Fibroblast of skin of abdomen (primary cell): ENCODE data around the gene OTOG. TPM values are rescaled to one million over a fixed set of nuclear protein-coding genes. Genes with fewer than 3 reads are reported as not detected.
A peak's percentile ranks its signal among the peaks of the same experiment; 100 is the strongest.

Experiments used
- DNase-seq: peaks from one replicate; pipeline ENCODE4 v3.0.0-alpha.2; 2013
- polyA plus RNA-seq, 2 experiments: library from polyadenylated mRNA; unstranded; fragments of 120-200 nt; gene quantifications; one replicate each; pipeline ENCODE4 v1.2.1, GENCODE V29; 2013; ENCODE audit not compliant: insufficient read length in 2 of 2

OTOG gene
- polyA plus RNA-seq (2013, experiment 1 of 2; ENCODE audit: insufficient read length) = not detected
- not detected for polyA plus RNA-seq (2013, experiment 2 of 2; ENCODE audit: insufficient read length)

GRCh38 chr11:17547051-17547577 is at the start of gene OTOG:
Gene OTOG (plus strand): TSS chr11:17547259. CDS start chr11:17547373, 114 bp downstream.
- DNase-seq = no peak

DNA sequence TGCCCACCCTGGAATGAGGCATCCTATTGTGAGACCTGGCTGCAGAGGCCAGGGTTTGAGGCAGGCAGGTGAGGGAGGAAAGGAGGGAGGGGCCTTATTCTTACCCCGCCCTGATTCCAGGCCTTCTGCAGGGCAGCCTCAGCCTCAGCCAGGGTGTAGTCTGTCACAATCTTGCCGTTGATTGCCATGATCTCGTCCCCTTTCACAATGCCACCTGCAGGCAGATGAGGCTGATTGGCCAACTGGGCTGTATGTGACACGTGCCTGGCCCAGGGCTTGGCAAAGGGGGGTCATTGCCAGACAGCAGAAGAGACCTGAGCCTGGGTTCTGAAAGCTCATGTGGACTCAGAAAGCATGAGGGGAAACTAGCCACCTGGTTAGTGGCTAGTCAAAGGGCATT is 49.0 kb upstream of the OTOG start:
- DNase-seq = no peak

- no peak for DNase-seq
Observed at GRCh38 chr11:17498475-17498874, 48.6 kb upstream of the OTOG start.

DNA sequence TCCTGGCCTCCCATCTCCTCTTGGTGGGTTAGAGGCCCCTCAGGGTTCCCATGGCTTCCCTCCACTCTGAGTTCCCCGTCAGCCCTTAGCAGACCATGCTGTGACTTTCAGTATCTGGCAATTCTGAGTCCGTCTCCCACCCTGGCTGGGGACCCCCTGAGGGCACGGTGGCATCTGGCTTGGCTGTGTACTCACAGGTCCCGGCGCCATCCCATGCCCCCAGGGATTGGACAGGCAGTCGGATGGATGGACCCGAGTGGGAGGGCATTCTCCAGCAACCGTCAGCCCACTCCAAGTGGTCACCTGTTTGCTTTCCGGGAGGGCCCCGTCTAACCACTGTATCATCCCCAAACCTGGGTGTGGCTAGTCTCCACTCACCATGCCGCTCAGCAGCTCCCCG is 46.4 kb upstream of the OTOG start:
- no peak for DNase-seq

DNA sequence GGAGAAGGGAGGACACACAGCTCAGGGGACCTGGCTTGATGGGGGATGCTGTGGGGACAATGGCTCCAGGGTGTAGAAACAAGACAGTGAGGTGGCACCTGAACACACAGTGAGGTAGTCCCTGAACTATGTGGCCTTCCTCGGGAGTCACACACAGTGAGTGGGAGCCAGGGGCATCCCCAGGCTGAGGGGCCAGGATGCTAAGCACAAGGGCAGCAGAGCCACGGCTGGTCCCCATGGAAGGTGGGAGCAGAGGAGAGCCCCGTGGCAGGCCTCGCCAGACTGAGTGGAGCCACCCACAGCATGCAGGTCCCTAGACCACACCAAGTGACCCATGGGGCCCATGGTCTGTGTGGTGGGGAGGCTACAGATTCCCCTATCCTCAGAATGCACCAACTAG is 44.4 kb upstream of the OTOG start:
- no peak for DNase-seq

GRCh38 chr11:17504330-17505107 is 42.5 kb upstream of the OTOG start:
- peak; percentile 48 for DNase-seq

GRCh38 chr11:17505146-17505545 is 41.9 kb upstream of the OTOG start:
- DNase-seq = no peak

DNA sequence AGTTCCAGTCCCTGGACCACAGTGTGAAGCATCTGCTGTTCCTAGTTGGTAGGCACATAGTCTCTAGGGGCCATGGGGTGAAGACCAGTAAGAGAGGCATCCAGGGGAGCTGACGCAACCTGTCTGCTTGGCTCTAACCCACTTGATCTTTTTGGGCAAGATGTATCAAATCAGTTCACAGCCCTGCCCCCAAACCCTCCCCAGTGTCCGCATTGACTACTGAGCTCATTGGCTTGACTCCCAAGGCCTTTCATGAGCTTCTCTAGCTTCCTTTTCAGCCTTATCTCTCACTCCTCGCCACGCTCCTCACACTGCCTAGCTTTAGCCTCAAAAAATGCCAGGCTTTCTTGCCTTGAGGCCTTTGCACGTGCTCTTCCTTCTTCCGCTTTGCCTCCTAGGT is 40.7 kb upstream of the OTOG start:
- DNase-seq = no peak

DNA sequence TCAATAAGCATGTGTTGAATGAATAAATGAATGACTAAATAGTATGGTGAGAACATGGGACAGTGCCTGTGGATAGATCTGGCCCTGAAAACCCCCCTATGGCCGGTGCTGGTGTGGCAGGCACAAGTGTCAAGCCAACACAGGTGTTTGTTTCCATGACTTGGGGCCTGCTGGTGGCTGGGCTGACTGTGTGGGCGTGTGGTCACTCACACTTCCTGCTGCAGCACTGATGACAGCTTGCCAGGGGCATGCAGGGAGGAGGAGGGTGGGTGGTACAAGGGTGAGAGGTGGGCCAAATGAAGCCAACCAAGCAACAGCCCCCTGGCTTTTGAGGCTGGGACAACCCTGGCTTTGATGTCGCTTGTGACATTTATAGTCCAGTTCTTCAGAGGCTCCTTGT is 40.1 kb upstream of the OTOG start:
- no peak for DNase-seq

- DNase-seq = no peak
Observed at GRCh38 chr11:17507773-17508172, 39.3 kb upstream of the OTOG start.

- no peak for DNase-seq
Observed at GRCh38 chr11:17508306-17508705, 38.8 kb upstream of the OTOG start.

- no peak for DNase-seq
Observed at GRCh38 chr11:17508791-17509190, 38.3 kb upstream of the OTOG start.

GRCh38 chr11:17510507-17511206 is 36.4 kb upstream of the OTOG start:
- DNase-seq = no peak

DNA sequence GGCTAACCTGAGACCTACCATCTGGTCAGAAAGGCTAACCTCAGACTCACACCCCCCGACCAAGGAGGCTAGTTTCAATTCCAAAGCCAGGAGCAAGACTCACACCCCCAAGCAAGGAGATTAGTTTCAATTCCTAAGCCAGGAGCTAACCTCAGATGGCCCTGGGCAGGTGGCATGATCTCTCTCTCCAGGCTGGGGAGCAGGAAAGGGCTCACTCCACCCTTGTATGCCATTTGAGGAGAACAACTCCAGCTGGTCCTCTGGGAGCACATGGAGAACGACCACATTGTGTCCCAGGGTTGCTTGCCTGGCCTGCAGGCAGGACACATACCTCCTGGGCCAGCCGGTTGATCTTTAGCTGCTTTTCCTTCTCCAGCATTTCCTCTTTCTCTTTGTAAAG is 35.5 kb upstream of the OTOG start:
- DNase-seq = no peak

DNA sequence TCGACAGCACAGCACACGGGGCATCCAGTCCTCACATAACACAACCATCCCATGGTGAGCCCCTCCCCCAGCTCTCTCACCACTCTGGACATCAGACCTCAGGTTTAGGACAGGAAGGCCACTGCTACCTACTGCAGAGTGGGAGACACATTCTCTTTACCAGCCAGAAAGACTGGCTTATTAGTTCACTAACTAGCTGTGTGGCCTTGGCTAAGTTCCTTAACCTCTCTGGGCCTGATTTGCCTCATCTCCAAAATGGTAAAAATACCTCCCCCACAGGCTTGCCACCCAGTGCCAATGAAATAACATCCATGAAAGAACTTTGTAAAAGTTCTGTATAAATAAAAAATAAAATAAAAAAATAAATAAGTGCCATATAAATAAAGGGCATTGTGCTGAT is 35.0 kb upstream of the OTOG start:
- no peak for DNase-seq

- DNase-seq = no peak
Observed at GRCh38 chr11:17513853-17514252, 33.2 kb upstream of the OTOG start.

- no peak for DNase-seq
Observed at GRCh38 chr11:17514476-17514875, 32.6 kb upstream of the OTOG start.

GRCh38 chr11:17515443-17516176 is 31.4 kb upstream of the OTOG start:
- DNase-seq = no peak

DNA sequence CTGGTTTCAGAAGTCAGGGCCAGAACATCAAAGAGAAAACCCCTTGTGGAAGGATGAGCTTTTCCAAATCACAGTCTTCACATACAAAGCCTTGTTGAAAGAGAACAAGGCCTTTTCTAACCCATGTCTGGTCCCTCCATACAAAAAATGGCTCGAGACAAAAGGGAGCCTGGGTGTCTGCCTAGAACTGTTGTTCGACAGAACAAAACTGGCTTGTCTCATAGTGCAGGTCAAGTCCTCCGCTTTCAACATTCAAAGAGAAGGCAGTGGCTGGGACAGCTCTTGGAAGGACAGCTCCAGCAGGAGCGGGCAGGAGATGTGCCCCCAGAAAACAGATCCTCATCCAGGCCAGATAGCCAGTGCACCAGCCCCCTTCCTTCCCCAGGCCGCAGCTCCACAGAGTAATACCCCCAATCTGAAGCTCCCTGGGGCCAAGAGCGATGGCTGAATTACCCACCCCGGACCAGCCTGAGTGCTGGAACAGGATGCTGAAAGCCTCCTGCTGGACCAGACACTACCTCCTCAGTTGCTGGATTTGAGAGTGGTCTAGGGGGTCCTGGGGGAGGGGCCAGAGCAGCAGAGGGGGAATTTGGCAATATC is 30.4 kb upstream of the OTOG start:
- DNase-seq = no peak

- no peak for DNase-seq
Observed at GRCh38 chr11:17517186-17517585, 29.9 kb upstream of the OTOG start.

DNA sequence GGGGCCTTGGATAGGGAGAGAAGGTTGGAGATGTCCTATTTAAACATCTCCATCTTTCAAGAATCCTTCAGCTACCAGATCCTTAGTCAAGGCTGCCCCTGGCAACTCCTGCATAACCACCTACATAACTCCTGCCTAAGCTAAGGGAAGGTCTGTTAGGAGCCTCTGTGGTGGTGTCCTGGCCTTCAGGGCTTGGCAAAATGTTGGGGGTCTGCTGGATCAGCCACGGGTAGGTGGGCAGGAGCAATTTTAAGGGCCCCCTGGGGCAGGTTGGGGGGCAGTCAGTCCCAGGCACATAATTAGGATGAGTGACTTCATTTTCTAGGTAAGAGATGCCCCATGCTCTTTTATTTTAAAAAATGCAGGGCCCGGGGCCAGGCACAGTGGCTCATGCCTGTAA is 28.7 kb upstream of the OTOG start:
- no peak for DNase-seq

GRCh38 chr11:17519061-17519885 is 27.8 kb upstream of the OTOG start:
- DNase-seq = no peak
